NOMO-1 treated with dmso at 0.1 percent for 144 hours (cell line): ENCODE data around the gene MSH4.
"Not testable (repeated sequence)": the region's sequence is repeated elsewhere in the genome, so short reads cannot be mapped to it uniquely, and the experiment has no call there.

ENCODE experiments used
- DNase-seq: peaks from one replicate; lab custom pipeline; 2025; ENCODE audit not compliant: unreplicated experiment; lab: John Stamatoyannopoulos, UW

MSH4 gene

DNA sequence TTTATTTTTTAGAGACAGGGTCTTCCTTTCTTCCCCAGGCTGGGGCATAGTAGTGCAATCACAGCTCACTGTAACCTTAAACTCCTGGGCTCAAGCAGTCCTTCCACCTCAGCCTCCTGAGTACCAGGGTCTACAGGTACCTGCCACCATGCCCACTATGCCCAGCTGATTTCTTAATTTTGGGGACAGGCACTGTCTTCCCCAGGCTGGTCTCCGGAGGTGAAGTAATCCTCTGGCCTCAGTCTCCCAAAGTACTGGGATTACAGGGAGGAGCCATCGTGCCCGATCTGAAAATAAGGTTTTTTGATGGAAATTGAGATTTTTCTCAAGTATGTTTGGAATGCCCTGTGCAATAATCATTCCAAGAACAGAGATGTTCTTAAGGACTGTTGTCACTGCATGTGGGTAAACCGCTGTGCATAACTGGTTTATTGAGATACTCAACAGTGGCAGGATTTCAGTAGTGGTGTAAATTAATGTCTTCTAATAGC, 934 bp upstream of the MSH4 start:
- DNase-seq: no peak

DNA sequence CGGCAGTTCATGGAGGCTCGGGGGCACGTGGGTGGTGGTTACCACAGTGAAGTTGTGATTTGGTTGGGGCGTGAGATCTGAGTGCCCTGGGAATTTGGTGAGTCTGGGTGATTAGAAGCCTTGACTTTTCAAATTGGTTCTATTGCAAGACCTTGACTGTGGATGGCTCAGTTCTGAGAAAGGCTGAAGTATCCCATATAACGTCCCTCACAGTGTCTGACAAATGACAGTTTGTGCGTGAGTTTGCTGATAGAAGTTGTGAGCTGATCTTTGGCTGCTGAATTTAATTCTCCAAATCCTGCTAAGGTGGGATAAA, 549 bp downstream of the MSH4 start:
- no peak for DNase-seq

DNA sequence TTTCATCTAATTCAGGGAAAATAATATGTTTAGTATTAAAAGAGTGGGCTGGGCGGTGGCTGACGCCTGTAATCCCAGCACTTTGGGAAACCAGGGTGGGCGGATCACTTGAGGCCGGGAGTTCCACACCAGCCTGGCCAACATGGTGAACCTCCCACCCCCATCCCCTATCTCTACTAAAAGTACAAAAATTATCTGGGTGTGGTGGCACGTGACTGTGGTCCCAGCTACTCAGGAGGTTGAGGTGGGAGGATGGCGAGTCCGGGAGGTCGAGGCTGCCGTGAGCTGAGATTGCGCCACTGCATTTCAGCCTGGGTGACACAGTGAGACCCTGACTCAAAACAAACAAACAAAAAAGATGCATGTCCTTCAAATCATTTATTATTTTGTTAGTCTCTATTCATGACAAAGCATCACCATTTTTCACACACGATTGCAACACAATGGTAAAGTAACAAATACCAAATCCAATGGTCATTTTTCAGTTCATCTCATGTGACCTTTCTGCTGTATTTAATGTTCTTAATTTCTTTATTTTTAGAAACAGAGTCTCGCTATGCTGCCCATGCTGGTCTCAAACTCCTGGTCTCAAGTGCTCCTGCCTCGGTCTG, 1.0 kb downstream of the MSH4 start:
- DNase-seq: no peak

DNA sequence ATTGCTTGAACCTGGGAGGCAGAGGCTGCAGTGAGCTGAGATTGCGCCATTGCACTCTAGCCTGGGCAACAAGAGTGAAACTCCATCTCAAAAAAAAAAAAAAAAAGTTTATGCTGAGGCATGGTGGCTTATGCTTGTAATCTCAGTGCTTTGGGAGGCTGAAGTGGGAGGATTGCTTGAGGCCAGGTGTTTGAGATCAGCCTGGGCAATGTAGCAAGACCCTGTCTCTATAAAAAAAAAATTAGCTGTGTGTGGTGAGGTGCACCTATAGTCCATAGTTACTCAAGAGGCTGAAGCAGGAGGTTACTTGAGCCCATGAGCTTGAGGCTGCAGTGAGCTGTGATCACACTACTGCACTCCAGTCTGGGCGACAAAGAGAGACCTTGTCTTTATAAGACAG, 4.8 kb downstream of the MSH4 start:
- not testable (repeated sequence) for DNase-seq

DNA sequence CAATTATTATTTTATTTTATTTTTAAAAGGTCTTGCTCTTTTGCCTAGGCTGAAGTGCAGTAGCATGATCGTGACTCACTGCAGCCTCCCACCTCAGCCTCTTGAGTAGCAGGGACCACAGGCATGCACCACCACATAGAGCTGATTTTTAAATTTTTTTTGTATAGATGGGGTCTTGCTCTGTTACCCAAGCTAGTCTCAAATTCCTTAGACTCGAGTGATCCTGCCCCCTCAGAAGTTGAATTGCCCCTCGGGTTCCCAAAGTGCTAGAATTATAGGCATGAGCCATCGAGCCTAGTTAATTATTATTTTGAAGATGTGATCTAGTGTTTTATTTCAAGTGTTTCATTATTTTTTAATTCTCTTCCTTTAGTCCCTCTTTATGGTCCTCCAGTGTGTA, 12.2 kb downstream of the MSH4 start:
- DNase-seq: no peak

DNA sequence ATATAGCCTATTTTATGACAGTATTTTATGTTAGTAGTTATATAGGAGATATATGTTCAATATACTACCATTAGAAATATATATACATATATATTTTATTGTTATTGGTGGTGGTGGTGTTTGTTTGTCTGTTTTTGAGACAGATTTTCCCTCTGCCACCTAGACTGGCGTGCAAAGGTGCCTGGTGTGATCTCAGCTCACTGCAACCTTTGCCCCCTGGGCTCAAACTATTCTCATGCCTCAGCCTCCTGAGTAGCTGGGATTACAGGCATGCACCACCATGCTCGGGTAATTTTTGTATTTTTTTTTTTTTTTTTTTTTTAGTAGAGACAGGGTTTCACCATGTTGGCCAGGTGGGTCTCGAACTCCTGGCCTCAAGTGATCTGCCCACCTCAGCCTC, 13.4 kb downstream of the MSH4 start:
- not testable (repeated sequence) for DNase-seq

DNA sequence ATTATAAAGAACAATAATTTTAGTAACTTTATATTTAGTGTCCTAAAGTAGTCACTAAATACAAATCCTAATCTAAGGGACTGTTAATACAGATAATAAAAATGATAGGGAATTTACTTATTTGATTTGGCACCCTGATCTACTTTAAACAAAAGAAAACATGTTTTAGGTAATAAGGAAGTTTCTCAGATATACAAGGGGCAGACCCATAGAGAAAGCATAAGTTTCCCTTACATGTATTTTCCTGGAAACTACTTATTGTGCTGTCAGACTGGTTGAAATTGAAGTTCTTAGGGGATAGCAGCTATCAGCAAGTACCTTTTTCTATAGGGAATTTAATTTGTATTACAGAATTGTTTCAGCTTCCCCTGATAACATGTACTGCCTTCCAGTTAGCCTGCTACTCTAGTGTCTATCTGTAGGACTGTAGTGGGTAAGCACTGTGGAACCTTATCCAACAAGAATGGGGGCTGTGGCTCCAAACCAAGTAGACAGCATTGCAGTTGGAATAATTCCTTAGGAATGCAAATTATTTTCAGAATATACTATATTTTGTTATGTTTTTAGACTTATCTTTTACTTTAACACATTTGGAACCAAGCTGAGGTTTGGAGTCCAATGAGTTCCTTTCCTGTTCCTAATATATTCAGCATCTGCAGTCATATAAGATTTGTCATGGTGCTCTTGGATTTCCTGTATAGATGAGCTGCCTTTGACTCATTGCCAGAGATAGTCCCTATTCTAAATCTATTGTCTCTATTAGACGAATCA, 14.7 kb downstream of the MSH4 start:
- no peak for DNase-seq

DNA sequence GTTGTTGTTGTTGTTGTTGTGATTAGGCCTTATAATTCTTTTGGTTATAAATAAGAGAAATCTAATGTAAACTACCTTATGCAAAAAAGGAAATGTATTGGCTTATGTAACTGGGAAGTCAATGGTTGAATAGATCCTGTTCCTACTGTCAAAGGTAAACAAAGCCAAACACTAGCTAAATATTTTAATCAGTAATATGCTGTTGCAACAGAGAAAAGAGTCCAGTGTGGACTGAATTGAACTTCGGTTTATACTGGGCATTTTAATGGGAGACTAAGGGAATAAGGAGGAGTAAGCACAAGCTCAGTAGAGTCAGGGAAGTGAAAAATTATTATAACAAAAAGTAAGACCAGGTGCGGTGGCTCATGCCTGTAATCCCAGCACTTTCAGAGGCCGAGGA, 15.4 kb downstream of the MSH4 start:
- no peak for DNase-seq

DNA sequence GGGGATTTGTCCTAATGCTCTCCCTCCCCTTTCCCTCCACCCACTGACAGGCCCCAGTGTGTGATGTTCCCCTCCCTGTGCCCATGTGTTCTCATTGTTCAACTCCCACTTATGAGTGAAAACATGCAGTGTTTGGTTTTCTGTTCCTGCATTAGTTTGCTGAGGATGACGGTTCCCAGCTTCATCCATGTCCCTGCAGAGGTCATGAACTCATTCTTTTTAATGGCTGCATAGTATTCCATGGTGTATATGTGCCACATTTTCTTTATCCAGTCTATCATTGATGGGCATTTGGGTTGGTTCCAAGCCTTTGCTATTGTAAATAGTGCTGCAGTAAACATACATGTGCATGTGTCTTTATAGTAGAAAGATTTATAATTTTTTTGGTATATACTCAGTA, 26.9 kb downstream of the MSH4 start:
- not testable (repeated sequence) for DNase-seq

DNA sequence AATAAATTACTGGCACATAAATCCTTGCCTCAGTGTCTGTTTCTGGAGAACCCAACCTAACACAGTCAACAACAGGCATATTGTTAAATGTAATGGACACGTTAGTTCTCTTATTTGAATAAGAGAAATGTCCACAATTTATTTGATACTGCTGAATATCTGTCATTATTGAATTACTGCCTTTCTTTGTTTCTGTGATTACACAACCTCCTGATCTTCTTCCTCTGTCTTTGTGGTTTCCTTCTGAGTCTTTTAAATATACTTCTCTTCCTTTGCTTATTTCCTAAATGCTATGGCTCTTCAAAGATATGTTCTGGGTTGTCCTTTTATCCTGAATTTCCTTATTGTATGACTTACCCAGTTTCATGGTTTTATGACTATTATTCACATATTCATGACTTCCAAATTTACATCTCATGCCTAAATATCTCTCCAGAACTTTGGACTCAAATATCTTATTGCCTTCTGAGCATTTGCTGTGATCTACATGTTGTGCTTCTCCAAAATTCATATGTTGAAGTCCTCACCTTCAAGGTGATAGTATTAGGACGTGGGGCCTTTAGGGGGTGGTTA, 39.9 kb downstream of the MSH4 start:
- DNase-seq: no peak

DNA sequence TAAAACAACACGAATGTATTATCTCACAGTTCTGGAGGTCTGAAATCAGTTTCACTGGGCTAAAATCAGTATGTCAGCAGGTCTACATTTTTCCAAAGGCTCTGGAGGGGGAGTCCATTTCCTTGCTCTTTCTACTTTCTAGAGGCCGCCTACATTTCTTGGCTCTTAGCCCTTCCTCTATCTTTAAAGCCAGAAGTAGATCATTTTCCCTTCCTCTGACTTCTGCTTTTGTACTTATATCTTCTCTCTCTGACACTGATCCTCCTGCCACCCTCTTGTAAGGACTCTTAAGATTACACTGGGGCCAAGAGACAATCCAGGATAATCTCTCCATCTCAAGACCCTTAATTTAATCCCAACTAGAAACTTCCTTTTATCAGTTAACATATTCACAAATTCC, 41.4 kb downstream of the MSH4 start:
- no peak for DNase-seq

DNA sequence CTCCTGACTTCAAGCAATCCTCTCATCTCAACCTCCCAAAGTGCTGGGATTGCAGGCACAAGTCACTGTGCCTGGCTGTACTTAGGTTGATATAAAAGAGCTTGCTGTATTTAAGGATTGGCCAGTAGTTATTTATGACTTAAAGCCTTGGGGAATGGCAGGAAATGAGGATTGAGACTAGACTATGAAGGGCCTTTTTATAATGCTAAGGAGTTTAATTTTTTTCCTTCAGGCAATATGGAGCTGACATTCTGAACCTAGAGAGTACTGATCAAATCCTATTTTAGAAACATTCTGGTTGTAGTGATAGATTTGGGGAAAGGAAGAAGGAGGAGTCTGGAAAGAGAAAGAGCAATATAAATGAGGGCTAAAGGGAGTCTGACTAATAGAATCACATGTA, 44.7 kb downstream of the MSH4 start:
- DNase-seq: no peak

DNA sequence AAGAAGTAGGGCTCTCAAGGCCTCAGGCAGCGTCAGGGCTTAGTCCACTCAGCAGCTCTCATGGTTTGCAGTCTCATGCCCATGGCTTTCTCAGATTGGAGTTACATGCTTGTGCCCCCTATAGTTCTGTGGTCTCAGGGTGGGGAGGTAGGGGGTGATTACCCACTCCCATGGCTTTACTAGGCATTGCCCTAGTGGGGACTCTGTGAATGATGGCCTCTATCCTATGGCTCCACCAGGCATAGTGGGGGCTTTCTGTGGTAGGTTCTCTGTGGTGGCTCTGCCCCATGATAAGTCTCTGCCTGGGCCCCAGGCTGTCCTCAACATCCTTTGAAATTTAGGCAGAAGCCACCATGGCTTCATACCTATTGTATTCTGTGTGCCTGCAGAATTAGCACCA, 48.9 kb downstream of the MSH4 start:
- no peak for DNase-seq

DNA sequence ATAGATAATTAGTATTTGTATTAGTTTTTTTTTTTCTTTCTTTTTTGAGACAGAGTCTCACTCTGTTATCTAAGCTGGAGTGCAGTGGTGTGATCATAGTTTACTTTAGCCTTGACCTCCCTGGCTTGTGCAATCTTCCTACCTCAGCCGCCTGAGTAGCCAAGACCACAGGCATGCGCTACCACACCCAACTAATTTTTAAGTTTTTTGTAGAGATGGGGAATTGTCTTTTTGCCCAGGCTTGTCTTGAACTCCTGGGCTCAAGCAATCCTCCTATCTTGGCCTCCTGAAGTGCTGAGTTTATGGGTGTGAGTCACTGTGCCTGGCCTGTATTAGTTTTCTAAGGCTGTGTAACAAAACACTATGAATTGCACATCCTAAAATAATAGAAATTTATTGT, 58.3 kb downstream of the MSH4 start:
- no peak for DNase-seq

DNA sequence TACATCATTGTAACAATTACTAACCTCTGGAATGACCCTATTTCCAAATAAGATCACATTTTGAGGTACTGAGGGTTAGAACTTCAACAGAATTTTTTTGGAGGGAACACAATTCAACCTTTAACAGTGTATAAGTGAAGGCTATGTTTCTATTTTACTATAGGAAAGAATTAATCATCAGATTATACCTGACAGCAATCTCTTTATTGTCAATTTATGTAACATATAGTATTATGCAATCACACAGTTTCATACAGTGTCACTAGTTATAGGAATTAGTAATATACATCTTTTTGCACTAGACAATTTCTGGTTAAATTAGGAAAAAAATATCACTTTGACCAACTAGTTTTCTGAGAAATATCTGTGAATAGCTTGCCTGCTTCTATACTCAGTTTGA, 59.1 kb downstream of the MSH4 start:
- DNase-seq: no peak

DNA sequence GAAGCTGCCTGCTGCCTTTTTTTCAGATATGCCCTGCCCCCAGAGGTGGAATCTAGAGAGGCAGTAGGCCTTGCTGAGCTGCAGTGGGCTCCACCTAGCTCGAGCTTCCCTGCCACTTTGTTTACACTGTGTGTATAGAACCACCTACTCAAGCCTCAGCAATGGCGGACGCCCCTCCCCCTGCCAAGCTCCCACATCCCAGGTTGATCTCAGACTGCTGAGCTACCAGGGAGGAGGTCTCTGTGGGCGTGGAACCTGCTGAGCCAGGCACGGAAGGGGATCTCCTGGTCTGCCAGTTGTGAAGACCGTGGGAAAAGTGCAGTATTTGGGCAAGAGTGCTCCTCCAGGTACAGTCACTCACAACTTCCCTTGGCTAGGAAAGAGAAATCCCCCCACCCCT, 65.1 kb downstream of the MSH4 start:
- DNase-seq: no peak

DNA sequence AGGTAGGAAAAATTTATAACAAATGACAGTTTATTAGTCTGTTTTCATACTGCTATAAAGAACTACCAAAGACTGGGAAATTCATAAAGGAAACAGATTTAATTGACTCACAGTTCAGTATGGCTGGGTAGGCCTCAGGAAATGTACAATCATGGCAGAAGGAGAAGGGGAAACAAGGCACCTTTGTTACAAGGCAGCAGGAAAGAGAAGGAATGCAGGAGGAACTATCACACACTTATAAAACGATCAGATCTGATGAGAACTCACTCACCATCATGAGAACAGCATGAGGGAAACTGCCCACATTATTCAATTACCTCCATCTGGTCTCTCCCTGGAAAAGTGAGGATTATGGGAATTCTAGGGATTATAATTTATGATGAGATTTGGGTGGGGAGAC, 74.3 kb downstream of the MSH4 start:
- DNase-seq: no peak

DNA sequence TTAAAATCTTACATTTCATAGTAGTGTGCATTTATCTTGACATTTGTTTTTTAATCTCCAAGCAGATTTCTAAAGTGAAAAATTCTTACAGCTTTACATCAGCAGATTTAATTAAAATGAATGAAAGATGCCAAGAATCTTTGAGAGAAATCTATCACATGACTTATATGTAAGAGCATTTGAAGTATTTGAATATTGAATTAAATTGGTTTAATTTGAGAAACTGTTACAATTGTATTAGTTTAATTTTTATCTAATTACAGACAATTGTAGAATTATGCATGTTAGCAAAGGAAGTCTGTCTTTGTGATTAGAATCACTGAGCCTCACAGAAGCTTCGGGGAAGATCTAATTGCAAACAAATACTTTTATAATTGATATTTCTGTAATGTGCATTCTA, 83.3 kb downstream of the MSH4 start:
- DNase-seq: no peak

DNA sequence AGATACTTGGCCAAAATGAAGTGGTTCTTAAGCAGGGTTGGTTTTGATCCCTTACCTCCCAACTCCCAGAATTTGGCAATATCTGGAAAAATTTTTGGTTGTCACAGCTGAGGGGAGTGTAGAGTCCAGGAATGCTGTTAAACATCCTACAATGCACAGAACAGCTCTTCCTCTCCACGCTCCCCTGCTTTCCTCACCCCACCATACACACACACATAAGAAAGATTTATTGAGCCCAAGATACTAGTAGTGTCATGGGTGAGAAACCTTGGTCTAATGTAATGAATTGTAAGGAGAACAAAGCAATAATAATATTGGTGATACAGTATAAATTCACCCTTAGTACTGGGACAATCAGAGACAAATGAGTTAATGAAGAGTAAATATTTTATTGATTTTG, 87.8 kb downstream of the MSH4 start:
- no peak for DNase-seq

DNA sequence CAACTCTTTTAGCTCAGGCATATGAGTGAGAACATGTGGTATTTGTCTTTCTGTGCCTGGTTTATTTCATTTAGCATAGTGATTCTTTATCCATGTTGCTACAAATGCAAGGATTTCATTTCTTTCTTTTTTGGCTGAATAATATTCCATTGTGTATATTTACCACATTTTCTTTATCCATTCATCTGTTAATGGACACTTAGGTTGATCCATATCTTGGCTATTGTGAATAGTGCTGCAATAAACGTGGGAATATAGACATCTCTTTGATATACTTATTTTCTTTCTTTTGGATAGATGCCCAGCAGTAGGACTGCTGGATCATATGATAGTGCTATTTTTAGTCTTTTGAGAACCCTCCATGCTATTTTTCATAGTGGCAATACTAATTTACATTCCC, 104.7 kb downstream of the MSH4 start:
- no peak for DNase-seq

DNA sequence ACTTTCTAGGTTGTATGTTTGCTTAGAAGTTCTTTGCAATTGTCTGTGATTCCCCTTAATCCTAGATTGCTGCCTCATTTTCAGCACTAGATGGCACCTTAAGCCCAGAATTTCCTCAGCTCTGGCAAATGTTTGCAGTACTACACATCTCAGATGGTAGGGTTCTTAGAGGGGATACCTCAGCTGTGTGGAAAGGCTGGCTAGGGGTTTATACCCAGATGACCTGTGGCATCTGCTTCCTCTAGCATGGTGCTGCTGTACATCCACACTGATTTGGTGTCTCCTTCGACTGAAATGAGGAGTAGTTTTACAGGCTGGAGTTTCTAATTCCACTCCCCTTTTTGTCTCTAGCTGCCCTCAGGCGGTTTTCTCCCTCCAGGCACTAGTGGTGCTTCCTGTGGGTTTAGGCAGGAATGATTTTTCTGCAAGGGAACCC, 112.1 kb downstream of the MSH4 start:
- DNase-seq: peak; percentile 33

DNA sequence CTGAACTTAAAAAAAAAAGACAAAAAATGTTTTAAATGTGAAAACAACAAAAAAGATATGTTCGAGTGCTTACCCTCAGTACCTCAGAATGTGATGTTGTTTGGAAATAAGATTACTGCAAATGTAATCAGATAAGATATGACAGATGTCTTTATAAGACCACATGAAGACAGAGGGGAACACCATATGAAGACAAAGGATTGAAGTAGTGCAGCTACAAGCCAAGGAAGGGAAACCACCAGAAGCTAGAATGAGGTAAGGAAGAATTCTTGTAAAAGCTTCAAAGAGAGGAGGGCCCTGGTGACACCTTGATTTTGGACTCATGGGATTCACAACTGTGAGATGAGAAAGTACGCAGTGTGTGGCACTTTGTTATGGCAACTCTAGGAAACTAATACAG, 120.2 kb downstream of the MSH4 start:
- no peak for DNase-seq

DNA sequence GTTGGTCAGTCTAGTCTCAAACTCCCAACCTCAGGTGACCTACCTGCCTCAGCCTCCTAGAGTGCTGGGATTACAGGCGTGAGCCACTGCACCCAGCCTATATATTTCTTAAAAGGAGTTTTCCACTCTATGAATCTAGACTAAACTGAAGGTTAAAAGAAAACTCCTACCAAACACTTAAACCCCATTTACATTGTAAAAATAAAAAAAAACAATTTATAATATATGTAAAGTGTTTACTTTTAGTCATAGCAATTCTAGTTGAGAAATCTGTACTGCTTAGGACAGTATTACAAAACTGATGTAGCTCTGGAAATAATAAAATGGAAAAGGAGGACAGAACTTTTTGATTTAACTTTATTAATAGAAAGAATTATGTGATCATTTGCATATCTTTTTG, 126.0 kb downstream of the MSH4 start:
- DNase-seq: no peak
